ENCODE results near the gene NEK6.

- TF ChIP-seq CTCF (IDR thresholded peaks at IDR 0.05) (no peak), POLR2A (IDR thresholded peaks at IDR 0.05) (no peak)
These were observed 8.8 kb upstream of the NEK6 start for GRCh38 chr9:124248960-124249359.

All from body of pancreas (tissue), 4 donors.